Iris pigment epithelial cell (primary cell): ENCODE measurements around the gene KISS1.
A peak's percentile ranks its signal among the peaks of the same experiment; 100 is the strongest.

Experiments used
- DNase-seq: peaks from one replicate; pipeline ENCODE4 v3.0.0-alpha.2; 2011; ENCODE audit warnings: low read depth

KISS1 gene

DNA sequence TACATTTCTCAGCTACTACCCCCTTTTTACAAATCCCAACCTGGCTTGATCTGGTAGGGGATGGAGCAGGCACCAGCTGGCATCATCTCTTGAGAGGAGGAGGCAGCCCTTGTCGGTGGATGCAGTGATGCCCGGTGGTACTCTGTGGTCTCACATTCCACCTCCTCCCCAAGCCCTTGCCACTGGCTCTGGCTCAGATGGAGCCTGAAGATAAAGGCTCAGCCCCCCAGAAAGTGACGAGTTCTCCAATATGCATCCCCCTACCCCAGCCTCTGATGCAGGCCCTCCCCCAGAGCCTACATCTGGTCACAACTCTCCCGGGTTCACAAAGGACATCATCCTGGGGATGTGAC is 21.3 kb upstream of the KISS1 start:
- no peak for DNase-seq

DNA sequence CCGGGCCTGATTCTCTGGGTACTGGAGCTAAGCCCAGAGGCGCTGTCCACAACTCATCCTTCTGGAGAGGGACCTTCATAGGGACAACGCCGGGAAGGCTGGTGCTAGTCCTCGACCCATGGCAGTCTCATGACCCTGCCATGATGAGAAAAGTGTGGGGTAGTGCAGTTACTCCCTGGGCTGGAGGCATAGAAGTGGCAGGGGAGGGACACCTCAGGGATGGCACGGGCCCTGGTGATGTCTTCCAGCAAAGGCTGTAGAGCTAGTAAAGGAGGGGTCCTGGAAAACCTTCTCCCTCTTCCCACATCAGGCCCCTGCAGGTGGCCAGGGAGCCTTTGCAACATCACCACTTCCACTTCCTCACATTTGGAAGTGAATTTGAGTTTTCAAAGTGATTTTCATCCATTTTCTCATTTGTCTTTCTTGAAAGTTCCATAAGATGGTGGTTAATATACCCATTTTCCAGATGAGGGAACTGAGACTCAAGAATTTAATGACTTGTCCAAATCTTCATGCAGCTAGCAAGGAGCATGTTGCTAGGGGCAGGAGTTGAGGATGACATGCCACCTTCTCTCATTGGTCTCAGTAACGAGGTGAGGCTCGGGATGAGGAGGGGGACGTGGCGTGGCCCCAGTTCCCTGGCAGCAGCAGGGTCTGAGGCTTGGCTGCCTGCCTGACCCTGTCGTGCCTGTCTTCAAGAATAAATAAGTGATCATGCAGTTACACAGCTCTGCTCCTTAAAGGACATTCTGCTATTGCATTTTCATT is 20.8 kb upstream of the KISS1 start:
- DNase-seq: no peak

DNA sequence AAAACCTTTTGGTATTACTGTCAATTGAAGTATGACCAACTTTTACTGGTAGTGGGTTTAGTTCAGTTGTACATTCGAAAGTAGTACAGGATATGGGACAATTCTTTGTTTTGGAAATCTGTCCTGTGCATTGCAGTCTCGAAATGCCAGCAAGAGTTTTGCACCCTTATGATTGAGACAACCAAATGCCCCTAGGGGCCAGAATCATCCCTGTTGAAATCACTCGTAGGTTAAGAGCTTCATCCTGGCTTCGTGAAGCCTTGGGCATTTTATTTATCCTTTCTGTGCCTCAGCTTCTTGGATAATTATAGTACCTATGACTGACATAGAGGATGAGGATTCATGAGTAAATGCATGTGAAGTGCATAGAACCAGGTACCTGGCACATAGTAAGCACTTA is 19.9 kb upstream of the KISS1 start:
- no peak for DNase-seq

DNA sequence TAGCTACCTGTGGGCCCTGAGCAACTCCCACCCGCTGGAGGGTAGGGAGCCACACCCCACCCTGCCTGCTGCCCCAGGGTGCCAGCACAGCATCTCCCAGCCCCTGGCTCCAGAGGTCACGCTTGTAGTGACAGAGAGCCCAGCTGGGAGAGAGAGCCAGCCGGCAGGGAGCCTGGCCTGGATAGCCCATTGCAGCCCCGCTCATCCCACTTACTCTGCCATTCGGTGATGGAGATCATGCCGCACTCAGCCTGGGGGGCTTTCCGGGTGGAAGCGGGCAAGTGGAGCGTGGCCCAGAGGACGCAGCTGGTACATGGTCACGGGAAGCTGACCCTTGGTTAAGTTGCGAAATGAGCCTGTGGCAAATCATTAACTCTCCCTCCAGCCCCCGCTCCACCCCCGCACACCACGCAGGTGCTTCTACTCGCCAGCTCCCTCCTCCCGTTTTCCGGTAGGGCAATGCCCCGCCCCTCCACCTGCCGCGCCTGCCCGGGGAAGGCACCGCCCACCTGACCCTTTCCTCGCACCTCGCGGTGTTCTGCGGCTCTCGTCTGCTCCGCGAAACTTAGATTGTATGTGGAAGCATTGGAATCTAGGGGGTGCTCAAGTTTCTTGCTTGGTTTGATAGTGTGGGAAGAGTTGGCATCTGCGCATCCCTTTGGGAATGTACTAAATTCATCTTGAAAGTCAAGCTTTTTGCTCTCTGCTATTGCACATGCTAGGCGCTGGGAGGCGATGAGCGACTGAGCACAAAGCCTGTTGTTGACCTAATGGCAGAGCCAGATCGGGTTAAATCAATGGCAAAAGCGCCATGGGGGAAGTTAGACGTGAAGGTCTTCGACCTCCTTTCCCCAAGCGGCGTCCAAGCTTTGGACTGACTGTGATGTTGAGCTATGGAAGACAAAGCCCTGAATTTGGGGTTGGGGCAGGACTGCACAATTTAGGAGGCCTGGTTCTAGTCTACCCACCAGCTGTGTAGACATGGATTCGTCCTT is 17.7 kb upstream of the KISS1 start, which contains the start of gene GOLT1A:
Gene GOLT1A, minus strand, starts transcription at position 321 of the 995 bp plus-strand sequence. Its CDS starts 82 bp downstream, at position 239.
- peak; percentile 80 for DNase-seq

DNA sequence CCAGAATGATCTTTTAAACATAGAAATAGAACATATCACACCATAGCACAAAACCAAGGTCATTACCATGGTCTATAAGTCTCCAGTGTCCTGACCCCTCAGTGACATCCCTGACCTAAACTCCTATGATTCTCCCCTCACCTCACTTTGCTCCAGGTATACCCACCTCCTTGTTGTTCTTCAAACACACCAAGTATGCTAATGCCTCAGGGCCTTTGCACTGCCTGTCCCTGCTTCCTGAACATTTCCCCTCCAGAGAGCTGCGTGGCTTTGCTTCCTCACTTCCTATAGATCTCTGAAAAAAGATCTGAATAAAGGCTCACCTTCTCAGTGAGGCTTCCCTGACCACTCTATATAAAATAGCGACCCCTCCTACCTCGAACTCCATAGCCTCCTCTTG is 16.4 kb upstream of the KISS1 start:
- no peak for DNase-seq

DNA sequence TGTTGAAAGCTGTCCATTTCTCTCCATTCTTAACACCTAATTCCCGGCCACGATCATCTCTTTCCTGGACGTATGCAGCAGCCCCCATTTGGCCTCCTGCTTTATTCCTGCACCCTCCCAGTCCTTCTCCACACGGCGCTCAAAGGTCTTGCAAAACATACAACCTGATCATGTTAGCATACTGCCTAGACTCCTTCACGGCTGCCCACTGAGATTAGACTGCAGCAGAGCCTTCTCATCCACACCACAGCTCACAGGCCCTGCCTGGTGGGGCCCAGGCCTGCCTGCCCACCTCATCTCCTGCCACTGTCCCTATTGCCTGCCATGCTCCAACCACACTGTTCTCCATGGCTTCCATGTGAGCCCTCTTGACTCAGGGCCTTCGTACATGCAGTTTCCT is 14.8 kb upstream of the KISS1 start:
- no peak for DNase-seq

DNA sequence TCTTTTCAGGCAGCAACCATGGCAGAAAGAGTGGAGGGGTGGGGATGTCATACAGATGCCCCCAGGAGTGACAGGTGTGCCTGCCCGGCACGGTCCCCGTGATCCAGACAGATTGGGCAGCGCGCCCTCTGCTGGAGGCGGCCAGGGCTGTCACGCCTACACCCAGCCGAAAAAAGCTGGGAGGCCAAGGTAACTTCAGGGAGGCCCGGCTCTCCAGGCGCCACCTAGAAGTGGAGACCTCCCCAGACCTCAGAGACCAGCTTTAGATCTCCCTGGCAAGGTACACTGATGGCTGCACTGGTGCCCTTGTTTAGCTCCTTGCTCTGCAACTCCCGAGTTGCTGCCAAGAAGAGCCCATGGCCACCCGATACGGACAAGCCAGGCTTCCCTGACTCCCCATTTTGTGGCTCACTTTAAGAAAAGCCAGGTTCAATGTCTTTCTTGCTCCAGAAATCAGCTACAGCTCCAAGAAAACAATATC is 10.9 kb upstream of the KISS1 start:
- DNase-seq: no peak

DNA sequence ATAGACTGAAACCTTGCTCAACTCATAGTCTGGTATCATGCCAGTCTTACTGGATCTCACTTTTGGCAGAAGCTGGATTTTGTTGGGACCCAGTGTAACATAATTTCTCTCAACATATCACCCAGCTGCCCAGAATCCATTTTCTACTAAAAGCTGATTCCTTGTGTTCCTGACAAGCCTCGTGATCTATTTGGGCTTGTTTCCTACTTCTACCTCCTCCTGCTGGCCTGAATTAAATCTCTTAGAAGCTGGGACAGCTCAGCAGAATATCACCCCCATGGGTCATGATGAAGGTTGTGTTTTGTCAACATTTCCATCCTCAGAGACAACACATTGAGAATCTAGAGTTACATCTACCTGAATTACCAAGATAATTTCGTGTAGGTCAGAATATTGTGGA is 9.8 kb upstream of the KISS1 start:
- DNase-seq: peak; percentile 45

DNA sequence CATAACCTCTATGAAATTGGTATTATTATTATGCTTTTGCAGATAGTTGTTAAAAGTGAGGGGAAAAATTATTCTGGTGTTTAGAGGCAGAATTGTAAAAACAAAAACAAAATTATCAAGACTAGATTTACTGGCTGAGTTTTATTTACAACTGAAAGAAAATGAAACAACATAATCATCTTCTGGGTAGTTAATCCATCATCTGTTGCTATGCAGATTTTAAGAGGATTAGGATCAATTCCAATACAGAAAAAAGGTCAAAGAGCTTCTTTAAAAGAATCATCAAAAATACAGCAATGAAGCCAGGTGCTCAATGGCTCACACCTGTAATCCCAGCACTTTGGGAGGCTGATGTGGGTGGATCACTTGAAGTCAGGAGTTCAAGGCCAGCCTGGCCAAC is 9.2 kb upstream of the KISS1 start:
- no peak for DNase-seq

DNA sequence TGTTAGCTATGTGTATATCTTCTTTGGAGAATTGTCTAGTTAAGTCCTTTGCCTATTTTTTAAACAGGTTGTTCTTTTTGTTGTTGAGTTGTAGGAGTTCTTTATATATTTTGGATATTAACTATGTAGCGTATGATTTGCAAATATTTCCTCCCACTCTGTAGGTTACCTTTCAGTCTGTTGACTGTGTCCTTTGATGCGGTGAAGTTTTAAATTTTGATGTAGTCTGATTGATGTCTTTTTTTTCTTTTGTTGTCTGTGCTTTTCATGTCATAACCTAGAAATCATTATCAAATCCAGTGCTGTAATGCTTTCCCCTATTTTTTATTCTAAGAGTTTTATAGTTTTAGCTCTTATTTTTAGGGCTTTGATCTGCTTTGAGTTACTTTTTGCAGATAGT is 8.7 kb upstream of the KISS1 start:
- DNase-seq: no peak

DNA sequence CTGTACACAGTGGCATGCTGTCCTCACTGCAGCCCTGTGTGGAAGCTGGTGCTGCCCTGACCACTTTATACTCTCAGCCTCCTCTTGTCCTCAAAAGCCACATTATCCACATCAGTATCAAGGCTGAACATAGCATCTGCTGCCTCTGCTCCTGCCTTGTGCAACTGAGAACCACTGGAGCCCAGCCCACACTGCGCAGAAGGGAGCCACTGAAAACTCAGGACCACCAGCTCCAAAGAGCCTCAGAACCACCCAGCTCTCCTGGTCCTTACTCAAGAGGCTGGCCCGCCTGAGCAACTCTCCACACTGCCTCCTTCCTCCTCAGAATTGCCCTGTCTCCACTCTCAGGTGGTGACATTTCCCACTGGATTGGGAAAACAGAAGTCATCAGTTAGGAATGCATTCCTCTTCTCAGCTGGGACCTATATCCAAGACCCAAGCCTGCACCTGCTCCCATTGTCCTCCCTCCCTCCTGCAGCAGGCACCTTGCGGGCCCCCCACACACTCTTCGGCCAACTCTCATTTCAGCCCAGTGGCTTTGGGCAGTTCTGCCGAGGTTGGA is 7.0 kb upstream of the KISS1 start:
- no peak for DNase-seq

DNA sequence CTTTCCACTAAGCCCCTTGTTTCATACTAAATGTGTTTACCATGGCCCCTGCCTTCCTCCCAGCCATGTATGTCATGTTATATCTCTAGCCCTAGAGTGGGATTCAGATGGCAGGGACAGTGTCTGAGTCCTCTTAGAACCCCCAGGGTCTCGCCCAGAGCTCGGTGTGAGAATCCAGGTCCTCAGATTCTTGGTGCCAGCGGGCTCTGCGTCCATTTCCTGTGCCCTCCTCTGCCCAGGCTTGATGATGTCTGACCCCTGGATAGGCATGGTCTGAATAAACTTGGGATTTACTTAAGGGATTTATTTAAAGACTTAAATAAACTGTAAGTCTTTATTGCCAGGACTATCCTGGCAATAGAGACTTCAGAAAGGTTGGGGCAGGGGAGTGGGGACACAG is 6.2 kb upstream of the KISS1 start:
- DNase-seq: no peak

DNA sequence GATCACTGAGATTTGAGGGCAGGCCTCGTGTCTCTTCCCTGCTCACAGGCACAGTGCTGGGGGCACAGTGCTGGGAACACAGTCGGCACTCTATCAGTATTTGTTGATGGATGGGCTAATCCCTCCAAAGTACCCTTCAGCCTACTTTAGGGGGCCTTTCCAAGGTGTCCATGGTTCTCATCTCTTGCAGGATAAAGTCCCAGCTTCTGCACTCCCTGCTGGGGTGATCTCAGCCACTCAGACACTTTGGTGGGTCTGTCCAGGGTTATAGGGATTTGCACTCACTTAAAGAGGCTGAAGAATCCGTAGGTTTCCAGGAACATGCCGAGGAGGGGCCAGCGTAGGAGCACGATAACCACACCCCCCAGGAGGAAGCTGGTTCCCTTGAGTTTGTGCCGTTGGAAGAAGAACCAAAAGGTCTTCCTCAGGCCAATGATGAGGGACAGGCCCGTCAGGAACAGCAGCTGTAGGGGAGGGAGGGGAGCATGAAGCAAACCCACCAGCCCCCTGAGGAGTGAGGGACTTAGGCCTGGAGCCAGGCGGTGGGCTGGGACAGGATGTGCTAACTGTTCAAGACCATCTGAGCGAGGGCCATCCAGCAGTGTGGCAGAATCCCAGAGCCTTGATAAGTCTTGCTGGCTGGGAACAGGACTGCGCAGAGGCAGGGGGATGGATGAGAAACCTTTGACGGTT is 5.2 kb upstream of the KISS1 start:
- DNase-seq: no peak

DNA sequence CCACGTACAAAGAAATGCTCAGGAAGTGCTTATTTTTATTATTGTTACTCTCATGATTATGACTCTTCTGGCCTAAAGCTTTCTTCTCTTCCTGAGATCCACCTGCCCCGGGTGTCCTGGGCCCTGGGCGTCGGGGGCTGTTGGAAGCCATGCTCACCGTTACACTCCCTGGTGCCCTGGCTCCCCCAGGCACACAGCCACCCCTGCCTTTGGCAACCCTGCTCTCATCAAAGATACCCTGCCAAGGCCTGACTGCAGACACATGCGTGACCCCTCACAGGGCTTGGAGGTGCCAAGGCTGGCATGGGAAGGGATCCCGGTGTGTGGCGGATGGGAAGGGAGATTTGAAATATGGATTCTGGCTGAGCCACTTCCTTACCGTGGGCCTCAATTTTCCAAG is 3.3 kb upstream of the KISS1 start:
- no peak for DNase-seq

DNA sequence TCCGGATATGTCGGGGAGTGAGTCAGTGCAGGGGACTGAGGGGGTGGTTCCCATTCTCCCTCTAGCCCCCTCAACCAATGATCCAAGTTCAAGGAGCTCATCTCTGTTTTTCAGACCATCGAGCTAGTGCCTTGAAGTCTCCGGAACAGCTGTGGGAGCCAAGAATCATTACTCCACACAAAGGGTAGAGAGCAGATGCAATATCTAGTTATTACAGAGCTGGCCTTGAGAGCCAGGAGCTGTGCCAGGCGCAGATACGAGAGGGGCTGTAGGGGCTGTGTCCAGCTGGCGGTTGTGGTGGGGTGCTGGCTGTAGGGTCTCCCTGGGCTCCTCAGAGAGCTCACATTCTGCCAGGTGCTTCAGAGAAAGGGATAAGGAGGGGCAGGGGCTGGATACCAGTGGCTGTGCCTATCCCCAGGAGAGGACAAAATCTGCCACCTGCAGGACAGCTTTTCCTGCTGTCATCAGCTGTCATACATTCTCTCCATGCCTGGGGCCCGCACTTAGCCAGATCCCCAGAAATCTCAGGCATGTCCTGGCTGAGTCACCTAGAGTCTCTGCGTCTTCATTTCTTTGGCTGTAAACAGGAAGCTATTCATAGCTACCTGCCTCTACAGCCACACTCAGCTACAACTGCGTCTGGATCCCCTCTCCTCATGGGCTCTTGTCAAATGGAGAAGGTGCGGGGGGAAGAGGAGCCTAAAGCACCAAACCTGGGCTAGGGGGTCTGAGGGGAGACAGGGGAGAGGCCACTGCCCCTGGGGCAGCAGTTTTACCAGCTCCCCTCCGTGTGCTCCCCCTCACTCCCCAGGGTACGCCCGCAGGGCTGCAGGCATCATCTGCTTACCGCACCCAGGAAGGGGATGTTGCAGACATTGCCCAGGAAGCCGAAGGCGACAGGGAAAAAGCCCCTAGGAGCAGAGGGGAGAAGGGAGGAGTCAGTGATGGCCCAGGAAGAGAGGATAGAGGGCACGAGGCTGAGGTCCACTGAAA is 2.4 kb upstream of the KISS1 start:
- DNase-seq: peak; percentile 90

DNA sequence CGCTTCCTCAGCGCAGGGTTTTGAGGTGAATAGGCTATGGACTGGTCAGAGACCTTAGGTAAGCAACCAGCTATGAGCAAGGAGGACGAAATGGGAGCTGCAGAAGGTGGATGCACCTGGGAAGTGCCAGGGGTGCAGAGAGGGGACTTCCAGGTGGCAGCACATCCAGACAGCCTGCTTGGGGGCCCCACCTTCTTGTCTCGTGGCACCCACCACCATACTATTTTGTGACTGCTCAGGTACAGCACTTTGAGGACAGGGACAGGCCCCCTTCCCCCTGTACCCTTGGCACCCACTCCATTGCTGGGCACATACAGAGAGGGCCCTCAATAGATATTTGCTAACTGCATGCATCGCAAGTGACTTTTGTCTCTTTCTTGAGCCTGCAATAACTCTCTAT is 777 bp upstream of the KISS1 start:
- no peak for DNase-seq

DNA sequence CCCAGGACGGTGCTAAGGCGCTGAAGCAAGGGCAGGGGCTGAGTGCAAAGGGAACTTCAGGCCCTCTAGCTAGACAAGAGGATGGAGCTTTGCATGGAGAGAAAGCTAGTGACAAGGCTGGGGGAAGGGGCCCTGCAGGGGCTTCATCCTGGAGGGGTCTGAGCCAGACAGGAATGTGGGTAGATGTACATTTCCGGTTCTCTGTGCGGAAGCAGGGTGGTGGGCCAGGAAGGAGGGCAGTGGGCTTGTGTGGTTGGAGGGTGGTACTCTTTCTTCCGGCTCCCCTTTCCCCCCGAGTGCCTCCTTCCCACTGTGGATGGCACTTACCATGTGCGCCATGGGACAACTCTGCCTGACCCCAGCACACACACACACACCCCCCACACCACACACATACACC is 1.5 kb downstream of the KISS1 start:
- no peak for DNase-seq

DNA sequence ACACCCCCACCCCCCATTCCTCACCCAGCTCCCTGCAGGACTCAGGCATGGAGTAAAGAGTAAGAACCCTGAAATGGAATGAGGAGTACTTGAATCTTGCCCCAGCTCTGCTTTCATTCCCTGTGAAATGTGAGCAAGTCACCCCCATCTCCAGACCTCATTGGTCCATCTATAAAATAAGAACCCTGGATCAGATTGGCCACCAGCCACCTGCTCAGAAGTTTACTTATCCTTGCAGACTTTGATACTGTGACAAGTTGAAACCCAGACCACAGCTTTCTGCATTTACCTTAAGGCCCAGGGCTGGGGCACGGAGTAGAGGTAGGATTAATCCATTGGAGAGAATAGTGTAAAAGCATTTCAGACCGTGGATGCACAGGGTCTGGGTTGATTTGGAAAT is 2.2 kb downstream of the KISS1 start:
- DNase-seq: no peak

DNA sequence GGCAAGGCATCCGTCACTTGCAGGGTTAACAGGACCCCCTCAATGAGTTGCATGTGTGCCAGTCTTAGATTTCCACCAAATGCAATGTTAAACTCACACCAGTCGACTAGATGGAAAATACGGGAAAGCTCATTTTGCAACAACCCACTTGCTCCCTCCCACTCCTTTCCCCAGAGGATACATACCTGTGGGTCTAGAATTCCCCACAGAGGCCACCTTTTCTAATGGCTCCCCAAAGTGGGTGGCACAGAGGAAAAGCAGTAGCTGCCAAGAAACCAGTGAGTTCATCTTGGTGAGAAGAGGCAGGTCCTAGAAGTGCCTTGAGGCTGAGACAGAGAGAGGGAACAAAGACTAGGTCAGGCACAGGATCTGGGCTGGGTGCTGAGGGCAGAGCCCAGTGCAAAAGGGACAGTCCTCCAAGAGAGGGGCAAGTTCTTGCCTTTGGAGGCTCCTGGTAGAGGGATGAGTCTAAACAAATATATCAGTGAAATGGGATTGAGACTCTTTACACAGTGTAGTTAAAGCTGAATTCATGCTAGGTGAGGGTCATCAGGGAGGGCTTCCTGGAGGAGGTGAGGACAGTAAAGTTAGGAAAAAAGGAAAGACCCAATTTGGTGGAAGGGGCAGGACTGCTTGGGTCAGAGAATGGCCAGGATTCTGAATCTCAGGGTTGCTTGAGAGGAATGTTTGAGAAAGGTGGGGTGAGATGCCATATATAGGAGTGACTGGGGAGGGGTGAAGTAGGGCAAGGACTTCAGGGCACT is 3.5 kb downstream of the KISS1 start:
- no peak for DNase-seq

DNA sequence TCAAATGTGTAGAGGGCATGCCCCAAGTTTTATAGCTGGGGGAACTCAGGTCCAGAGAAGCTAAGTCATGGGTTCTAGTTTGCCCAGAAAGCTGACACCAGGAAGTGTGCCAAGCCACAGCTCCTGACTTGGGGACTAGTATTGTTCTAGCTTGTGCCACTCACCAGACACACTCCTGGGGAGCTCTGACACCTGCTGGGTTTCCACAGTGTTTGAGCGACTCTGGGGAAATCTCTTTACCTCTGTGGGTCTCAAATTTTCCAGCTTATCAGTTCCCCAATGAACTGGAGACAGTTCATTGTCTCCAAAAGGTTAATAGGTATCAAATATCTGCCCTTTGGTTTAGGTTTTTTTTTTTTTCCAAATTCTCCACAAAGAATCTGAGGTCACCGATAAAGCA is 4.2 kb downstream of the KISS1 start:
- no peak for DNase-seq
